Breast epithelium (tissue), 4 donors: ENCODE data around the gene TGM2. TPM values are rescaled to one million over a fixed set of nuclear protein-coding genes. Genes with fewer than 3 reads are reported as not detected.
"Not testable (repeated sequence)": the region's sequence is repeated elsewhere in the genome, so short reads cannot be mapped to it uniquely, and the experiment has no call there.

ENCODE experiments used
- DNase-seq, 2 donors: peaks; one replicate each; pipeline ENCODE4 v3.0.0-alpha.2; 2019; ENCODE audit warnings: low spot score in 2 of 2
- H3K27ac ChIP-seq, 2 donors: fragments of 200-600 bp; sonication (generic) in 1 of 2; one replicate each; pipeline ENCODE4 v1.5.1; 2016 to 2019; ENCODE audit warnings: mild to moderate bottlenecking in 1 of 2
- H3K27me3 ChIP-seq, 2 donors: fragments of 200-600 bp; sonication (generic) in 1 of 2; one replicate each; pipeline versions ENCODE4 v1.5.1 to v1.6.0; 2017 to 2019; ENCODE audit warnings: control low read depth in 1 of 2, mild to moderate bottlenecking in 1 of 2
- H3K36me3 ChIP-seq: fragments of 200-600 bp; one replicate; pipeline ENCODE4 v1.5.1; 2019
- H3K4me1 ChIP-seq, 2 donors: fragments of 200-600 bp; sonication (generic); one replicate each; pipeline ENCODE4 v1.5.1; 2016 to 2019; ENCODE audit warnings: control low read depth in 1 of 2
- H3K4me3 ChIP-seq, 3 donors: fragments of 200-600 bp; sonication (generic); 1 replicate in 2 of 3; 2 replicates in 1 of 3; pipeline ENCODE4 v1.5.1; 2016 to 2019; ENCODE audit warnings: mild to moderate bottlenecking in 3 of 3, moderate library complexity in 2 of 3
- H3K9me3 ChIP-seq, 2 donors: fragments of 200-600 bp; sonication (generic) in 1 of 2; one replicate each; pipeline ENCODE4 v1.5.1; 2016 to 2019; ENCODE audit warnings: control low read depth in 1 of 2
- POLR2A ChIP-seq: fragments of 450-650 bp; IDR thresholded peaks from one replicate; pipeline ENCODE4 v1.6.1; 2016; ENCODE audit warnings: antibody characterized with exemption, mild to moderate bottlenecking, moderate library complexity
- POLR2AphosphoS5 ChIP-seq, 3 donors: sonication (generic); formaldehyde crosslinking; IDR thresholded peaks; one replicate each; pipeline ENCODE4 v1.6.1; 2017; ENCODE audit warnings: antibody characterized with exemption in 3 of 3
- intact Hi-C: fragments of 100-400 bp; cut with DNase I; formaldehyde crosslinking; loops from one replicate; pipeline ENCODE4 v1.15.1; 2023; ENCODE audit warnings: low total_unique reads
- total RNA-seq, 3 donors: library from RNA; depleted of rRNA; stranded (reverse); fragments of >200 nt; gene quantifications; one replicate each; pipeline ENCODE4 v1.1.0, GENCODE V29; 2016
- TF ChIP-seq, protein P1 (sequence below), 3 donors: fragments of 450-650 bp; IDR thresholded peaks; one replicate each; pipeline ENCODE4 v1.5.1; 2016 to 2017; ENCODE audit warnings: antibody characterized with exemption in 3 of 3, mild to moderate bottlenecking in 3 of 3, moderate library complexity in 3 of 3

Gene TGM2
- total RNA-seq, 3 donors from 2014 or later = 10.7 to 44.9 (median 15.2) TPM

GRCh38 chr20:38109591-38110524, 55.2 kb downstream of the TGM2 start:
- Histone ChIP-seq H3K4me3 (no peak overlapping the region), H3K27me3 (no peaks in the 10 kb centered on the region), H3K4me1 (peaks cover 0 to 10% of the 10 kb centered on the region in 2 donors), H3K9me3 (no peaks in the 10 kb centered on the region), H3K27ac (peak overlapping the region; percentile 27 to 77), H3K36me3 (no peaks in the 10 kb centered on the region)
- intact Hi-C loops = no loop called here
- DNase-seq = peak in 1 of 2 donors; percentile 30
- TF ChIP-seq POLR2AphosphoS5 (IDR thresholded peaks at IDR 0.05) (peak; percentile 78 to 97 (median 96)), POLR2A (no peak)
- TF ChIP-seq, protein P1, sequence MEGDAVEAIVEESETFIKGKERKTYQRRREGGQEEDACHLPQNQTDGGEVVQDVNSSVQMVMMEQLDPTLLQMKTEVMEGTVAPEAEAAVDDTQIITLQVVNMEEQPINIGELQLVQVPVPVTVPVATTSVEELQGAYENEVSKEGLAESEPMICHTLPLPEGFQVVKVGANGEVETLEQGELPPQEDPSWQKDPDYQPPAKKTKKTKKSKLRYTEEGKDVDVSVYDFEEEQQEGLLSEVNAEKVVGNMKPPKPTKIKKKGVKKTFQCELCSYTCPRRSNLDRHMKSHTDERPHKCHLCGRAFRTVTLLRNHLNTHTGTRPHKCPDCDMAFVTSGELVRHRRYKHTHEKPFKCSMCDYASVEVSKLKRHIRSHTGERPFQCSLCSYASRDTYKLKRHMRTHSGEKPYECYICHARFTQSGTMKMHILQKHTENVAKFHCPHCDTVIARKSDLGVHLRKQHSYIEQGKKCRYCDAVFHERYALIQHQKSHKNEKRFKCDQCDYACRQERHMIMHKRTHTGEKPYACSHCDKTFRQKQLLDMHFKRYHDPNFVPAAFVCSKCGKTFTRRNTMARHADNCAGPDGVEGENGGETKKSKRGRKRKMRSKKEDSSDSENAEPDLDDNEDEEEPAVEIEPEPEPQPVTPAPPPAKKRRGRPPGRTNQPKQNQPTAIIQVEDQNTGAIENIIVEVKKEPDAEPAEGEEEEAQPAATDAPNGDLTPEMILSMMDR (IDR thresholded peaks at IDR 0.05) = no peak

DNA sequence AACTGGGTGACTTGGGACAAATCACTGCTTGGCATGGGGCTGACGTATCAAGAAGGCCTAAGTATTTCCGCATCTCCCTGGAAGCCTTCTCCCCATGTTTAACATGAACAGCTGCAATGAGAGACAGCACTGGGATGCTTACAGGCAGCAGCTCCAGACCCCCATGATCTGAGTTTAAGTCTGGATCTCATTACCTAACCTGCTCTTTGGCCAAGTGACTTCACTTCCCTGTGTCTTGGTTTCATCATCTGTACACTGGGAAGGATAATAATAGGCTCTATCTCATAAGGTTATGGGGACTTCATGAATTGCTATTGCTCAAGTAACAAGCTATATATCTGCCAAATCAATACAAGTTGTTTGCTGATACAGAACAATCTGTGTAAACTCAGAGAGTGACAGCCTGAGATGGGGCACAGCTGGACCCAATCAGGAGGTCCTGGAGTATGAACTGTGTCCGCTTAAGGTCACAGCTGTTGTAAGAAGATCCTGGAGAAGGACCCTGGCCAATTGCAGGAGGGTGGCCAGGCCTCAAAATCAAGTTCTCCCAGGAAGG, 56.0 kb downstream of the TGM2 start:
- H3K36me3 ChIP-seq = no peaks in the 10 kb centered on the region
- H3K9me3 ChIP-seq = no peaks in the 10 kb centered on the region
- TF ChIP-seq POLR2AphosphoS5 (IDR thresholded peaks at IDR 0.05) = peak; percentile 65 to 94 (median 69)
- TF ChIP-seq, protein P1 (IDR thresholded peaks at IDR 0.05) = no peak
- peak overlapping the region in 1 of 2 donors; percentile 77 for H3K27ac ChIP-seq
- H3K4me3 ChIP-seq = no peak overlapping the region
- intact Hi-C loops = no loop called here
- peak in 1 of 2 donors; percentile 52 for DNase-seq
- H3K27me3 ChIP-seq = no peaks in the 10 kb centered on the region
- H3K4me1 ChIP-seq = peaks cover 0 to 10% of the 10 kb centered on the region in 2 donors

- Histone ChIP-seq H3K27me3 (no peaks in the 10 kb centered on the region), H3K36me3 (no peaks in the 10 kb centered on the region), H3K27ac (peak overlapping the region in 1 of 2 donors; percentile 77), H3K9me3 (no peaks in the 10 kb centered on the region), H3K4me1 (peaks cover 0 to 10% of the 10 kb centered on the region in 2 donors), H3K4me3 (no peak overlapping the region)
- TF ChIP-seq POLR2A (no peak), POLR2AphosphoS5 (IDR thresholded peaks at IDR 0.05) (peak in 2 of 3 donors; percentile 62 to 71)
- TF ChIP-seq, protein P1 (IDR thresholded peaks at IDR 0.05) = no peak
- intact Hi-C loops = no loop called here
- peak in 1 of 2 donors; percentile 48 for DNase-seq
Measured at GRCh38 chr20:38108438-38108985, 56.6 kb downstream of the TGM2 start.

DNA sequence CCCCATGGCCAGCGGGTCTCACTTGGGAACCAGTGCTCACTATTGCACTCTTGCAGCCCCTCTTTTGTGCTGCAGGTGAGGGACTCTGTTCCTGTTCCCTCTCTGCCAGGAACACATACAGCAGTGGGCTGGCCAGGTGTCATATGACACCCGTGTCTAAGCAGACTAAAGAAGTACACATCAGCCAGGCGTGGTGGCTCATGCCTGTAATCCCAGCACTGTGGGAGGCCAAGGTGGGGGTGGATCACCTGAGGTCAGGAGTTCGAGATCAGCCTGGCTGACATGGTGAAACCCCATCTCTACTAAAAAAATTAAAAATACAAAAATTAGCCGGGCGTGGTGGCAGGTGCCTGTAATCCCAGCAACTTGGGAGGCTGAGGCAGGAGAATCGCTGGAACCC, 57.2 kb downstream of the TGM2 start:
- peak in 1 of 2 donors; percentile 15 for DNase-seq
- H3K9me3 ChIP-seq, H3K36me3 ChIP-seq, H3K27ac ChIP-seq, H3K27me3 ChIP-seq, H3K4me3 ChIP-seq, intact Hi-C loops, H3K4me1 ChIP-seq: not testable (repeated sequence)

DNA sequence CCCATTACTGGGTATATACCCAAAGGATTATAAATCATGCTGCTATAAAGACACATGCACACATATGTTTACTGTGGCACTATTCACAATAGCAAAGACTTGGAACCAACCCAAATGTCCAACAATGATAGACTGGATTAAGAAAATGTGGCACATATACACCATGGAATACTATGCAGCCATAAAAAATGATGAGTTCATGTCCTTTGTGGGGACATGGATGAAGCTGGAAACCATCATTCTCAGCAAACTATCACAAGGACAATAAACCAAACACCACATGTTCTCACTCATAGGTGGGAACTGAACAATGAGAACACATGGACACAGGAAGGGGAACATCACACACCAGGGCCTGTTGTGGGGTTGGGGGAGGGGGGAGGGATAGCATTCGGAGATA, 57.7 kb downstream of the TGM2 start:
- DNase-seq, H3K36me3 ChIP-seq, H3K4me3 ChIP-seq, H3K27me3 ChIP-seq, H3K4me1 ChIP-seq, intact Hi-C loops, H3K9me3 ChIP-seq, H3K27ac ChIP-seq: not testable (repeated sequence)

- Histone ChIP-seq H3K4me3 (no peak overlapping the region), H3K4me1 (peaks cover 0 to 10% of the 10 kb centered on the region in 2 donors), H3K27me3 (no peaks in the 10 kb centered on the region), H3K9me3 (no peaks in the 10 kb centered on the region), H3K36me3 (no peaks in the 10 kb centered on the region), H3K27ac (no peak overlapping the region)
- DNase-seq = no peak
- TF ChIP-seq, protein P1 (IDR thresholded peaks at IDR 0.05) = no peak
- TF ChIP-seq POLR2AphosphoS5 (IDR thresholded peaks at IDR 0.05) (no peak), POLR2A (no peak)
- intact Hi-C loops = no loop called here
Measured at GRCh38 chr20:38106461-38106860, 58.6 kb downstream of the TGM2 start.
